Effector memory CD8-positive, alpha-beta T cell (primary cell): ENCODE data around the gene BRD1.

ENCODE experiments used
- ATAC-seq: fragments of 150-1000 bp; cut with Tn5 transposase; replicated peaks from 2 replicates; pipeline ENCODE4 v1.10.0; 2021; ENCODE audit warnings: mild to moderate bottlenecking, moderate library complexity
- DNase-seq, 3 experiments: peaks; one replicate each; pipeline ENCODE4 v3.0.0; 2021
- H3K27ac Mint-ChIP-seq, 2 donors: one replicate each; pipeline ENCODE4 v1.8.0; 2022; ENCODE audit warnings: mild to moderate bottlenecking in 2 of 2, mixed read lengths in 2 of 2, moderate library complexity in 2 of 2
- H3K27me3 Mint-ChIP-seq, 2 donors: one replicate each; pipeline ENCODE4 v1.8.0; 2022; ENCODE audit warnings: mixed read lengths in 2 of 2
- H3K36me3 Mint-ChIP-seq: one replicate; pipeline ENCODE4 v1.8.0; 2022; ENCODE audit warnings: mild to moderate bottlenecking, moderate library complexity, mixed read lengths; ENCODE audit not compliant: insufficient read depth
- H3K4me1 Mint-ChIP-seq, 2 donors: one replicate each; pipeline ENCODE4 v1.8.0; 2022; ENCODE audit warnings: low read depth in 2 of 2, mixed read lengths in 2 of 2
- H3K4me3 Mint-ChIP-seq, 2 donors: one replicate each; pipeline ENCODE4 v1.8.0; 2022; ENCODE audit warnings: mild to moderate bottlenecking in 2 of 2, mixed read lengths in 2 of 2, moderate library complexity in 2 of 2
- H3K9me3 Mint-ChIP-seq, 2 donors: one replicate each; pipeline ENCODE4 v1.8.0; 2022; ENCODE audit warnings: mixed read lengths in 2 of 2

Gene BRD1

DNA sequence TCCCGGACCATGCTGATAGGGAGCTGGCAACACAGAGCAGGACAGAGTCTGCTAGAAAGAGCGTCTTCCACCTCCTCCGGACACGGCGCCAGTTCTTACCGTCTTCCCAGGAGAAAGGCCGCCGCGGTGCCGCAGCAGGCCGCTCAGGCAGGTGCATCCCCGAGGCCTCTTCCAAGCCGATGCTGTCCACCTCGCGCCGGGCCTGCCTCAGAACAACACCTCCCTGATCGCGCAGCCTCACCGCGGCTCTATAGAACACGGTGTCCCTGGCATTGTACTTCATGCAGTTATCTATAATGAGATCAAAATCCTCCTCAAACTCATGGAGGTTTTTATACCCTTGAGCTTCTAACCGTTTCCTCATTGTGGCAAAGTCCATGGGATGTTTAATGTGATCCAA, 30.0 kb downstream of the BRD1 start:
- H3K27me3 Mint-ChIP-seq: no peaks in the 10 kb centered on the region
- H3K36me3 Mint-ChIP-seq: peaks cover 88% of the 10 kb centered on the region
- DNase-seq (no peak), ATAC-seq (no peak)
- H3K9me3 Mint-ChIP-seq: no peaks in the 10 kb centered on the region
- no peak overlapping the region for H3K4me3 Mint-ChIP-seq
- peak overlapping the region in 1 of 2 donors; percentile 58 for H3K27ac Mint-ChIP-seq
- H3K4me1 Mint-ChIP-seq: peaks cover 28 to 39% of the 10 kb centered on the region in 2 donors

GRCh38 chr22:49796596-49797270, 30.9 kb downstream of the BRD1 start:
- peak overlapping the region in 1 of 2 donors; percentile 22 for H3K4me3 Mint-ChIP-seq
- H3K4me1 Mint-ChIP-seq: peaks cover 27 to 36% of the 10 kb centered on the region in 2 donors
- no peaks in the 10 kb centered on the region for H3K9me3 Mint-ChIP-seq
- ATAC-seq (no peak), DNase-seq (no peak)
- H3K27me3 Mint-ChIP-seq: no peaks in the 10 kb centered on the region
- H3K36me3 Mint-ChIP-seq: peaks cover 92% of the 10 kb centered on the region
- peak overlapping the region; percentile 49 to 58 for H3K27ac Mint-ChIP-seq

GRCh38 chr22:49795521-49795920, 32.2 kb downstream of the BRD1 start:
- H3K27me3 Mint-ChIP-seq: no peaks in the 10 kb centered on the region
- H3K27ac Mint-ChIP-seq: peak overlapping the region in 1 of 2 donors; percentile 84
- ATAC-seq (no peak), DNase-seq (no peak)
- peak overlapping the region in 1 of 2 donors; percentile 23 for H3K4me3 Mint-ChIP-seq
- peaks cover 92% of the 10 kb centered on the region for H3K36me3 Mint-ChIP-seq
- H3K9me3 Mint-ChIP-seq: no peaks in the 10 kb centered on the region
- H3K4me1 Mint-ChIP-seq: peaks cover 29 to 39% of the 10 kb centered on the region in 2 donors

DNA sequence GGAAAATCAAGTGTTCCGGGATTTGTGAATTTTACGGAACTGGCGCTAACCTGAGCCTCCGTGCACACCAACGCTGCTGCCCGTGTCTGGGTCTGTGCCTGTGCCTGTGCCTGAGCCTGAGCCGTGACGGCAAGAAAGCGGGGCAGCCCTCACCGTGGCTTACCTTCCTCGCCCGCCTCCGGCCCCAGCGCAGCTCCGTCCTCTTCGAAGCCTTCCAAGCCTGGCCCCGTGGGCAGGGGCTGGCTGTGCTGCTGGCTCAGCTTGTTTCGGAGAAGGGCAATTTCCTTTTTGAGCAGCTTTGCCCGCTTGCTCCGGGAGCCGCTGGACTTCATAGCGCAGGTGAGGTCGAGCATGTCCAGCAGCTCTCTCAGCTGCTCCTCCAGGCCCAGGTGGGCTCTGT, 33.8 kb downstream of the BRD1 start:
- H3K4me3 Mint-ChIP-seq: no peak overlapping the region
- peaks cover 88% of the 10 kb centered on the region for H3K36me3 Mint-ChIP-seq
- no peaks in the 10 kb centered on the region for H3K9me3 Mint-ChIP-seq
- DNase-seq (no peak), ATAC-seq (no peak)
- H3K27ac Mint-ChIP-seq: peak overlapping the region in 1 of 2 donors; percentile 24
- no peaks in the 10 kb centered on the region for H3K27me3 Mint-ChIP-seq
- peaks cover 31 to 47% of the 10 kb centered on the region in 2 donors for H3K4me1 Mint-ChIP-seq

DNA sequence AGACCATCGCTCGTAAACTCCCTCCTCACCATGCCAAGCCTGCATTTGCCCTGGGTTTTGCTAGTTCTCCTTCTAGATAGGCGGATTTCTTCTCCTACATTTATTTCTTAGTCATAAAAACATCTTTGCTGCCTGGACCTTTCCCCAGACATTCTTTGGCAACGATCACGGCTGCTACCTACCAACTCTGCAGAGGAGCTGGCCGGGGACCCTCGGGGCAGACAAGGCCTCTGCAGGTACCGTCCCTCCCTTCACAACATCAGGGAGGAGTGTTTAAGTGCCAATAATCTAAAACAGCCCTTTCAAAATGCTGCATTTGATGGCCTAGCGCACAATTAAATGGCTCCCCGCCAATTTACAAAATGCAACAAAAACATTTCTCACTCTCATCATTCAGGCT, 34.4 kb downstream of the BRD1 start:
- Mint-ChIP-seq H3K4me1 (peaks cover 31 to 50% of the 10 kb centered on the region in 2 donors), H3K4me3 (no peak overlapping the region), H3K27me3 (no peaks in the 10 kb centered on the region), H3K27ac (peak overlapping the region; percentile 24 to 59), H3K9me3 (no peaks in the 10 kb centered on the region), H3K36me3 (peaks cover 89% of the 10 kb centered on the region)
- no peak for DNase-seq
- no peak for ATAC-seq

- ATAC-seq: no peak
- H3K36me3 Mint-ChIP-seq: peaks cover 90% of the 10 kb centered on the region
- H3K27ac Mint-ChIP-seq: peak overlapping the region in 1 of 2 donors; percentile 94
- peaks cover 36 to 54% of the 10 kb centered on the region in 2 donors for H3K4me1 Mint-ChIP-seq
- DNase-seq: no peak
- H3K9me3 Mint-ChIP-seq: no peaks in the 10 kb centered on the region
- peak overlapping the region in 1 of 2 donors; percentile 37 for H3K4me3 Mint-ChIP-seq
- H3K27me3 Mint-ChIP-seq: no peaks in the 10 kb centered on the region
Observed at GRCh38 chr22:49792107-49792506, 35.6 kb downstream of the BRD1 start.

- Mint-ChIP-seq H3K27ac (peak overlapping the region in 1 of 2 donors; percentile 94), H3K4me1 (peaks cover 36 to 54% of the 10 kb centered on the region in 2 donors), H3K9me3 (no peaks in the 10 kb centered on the region), H3K36me3 (peaks cover 94% of the 10 kb centered on the region), H3K4me3 (no peak overlapping the region), H3K27me3 (no peaks in the 10 kb centered on the region)
- no peak for DNase-seq
- ATAC-seq: no peak
Observed at GRCh38 chr22:49791682-49792081, 36.0 kb downstream of the BRD1 start.

- Mint-ChIP-seq H3K36me3 (peaks cover 94% of the 10 kb centered on the region), H3K27me3 (no peaks in the 10 kb centered on the region), H3K4me3 (peak overlapping the region in 1 of 2 donors; percentile 72), H3K4me1 (peaks cover 42 to 49% of the 10 kb centered on the region in 2 donors), H3K9me3 (no peaks in the 10 kb centered on the region), H3K27ac (peak overlapping the region in 1 of 2 donors; percentile 94)
- ATAC-seq (no peak), DNase-seq (no peak)
Observed at GRCh38 chr22:49790912-49791311, 36.8 kb downstream of the BRD1 start.

DNA sequence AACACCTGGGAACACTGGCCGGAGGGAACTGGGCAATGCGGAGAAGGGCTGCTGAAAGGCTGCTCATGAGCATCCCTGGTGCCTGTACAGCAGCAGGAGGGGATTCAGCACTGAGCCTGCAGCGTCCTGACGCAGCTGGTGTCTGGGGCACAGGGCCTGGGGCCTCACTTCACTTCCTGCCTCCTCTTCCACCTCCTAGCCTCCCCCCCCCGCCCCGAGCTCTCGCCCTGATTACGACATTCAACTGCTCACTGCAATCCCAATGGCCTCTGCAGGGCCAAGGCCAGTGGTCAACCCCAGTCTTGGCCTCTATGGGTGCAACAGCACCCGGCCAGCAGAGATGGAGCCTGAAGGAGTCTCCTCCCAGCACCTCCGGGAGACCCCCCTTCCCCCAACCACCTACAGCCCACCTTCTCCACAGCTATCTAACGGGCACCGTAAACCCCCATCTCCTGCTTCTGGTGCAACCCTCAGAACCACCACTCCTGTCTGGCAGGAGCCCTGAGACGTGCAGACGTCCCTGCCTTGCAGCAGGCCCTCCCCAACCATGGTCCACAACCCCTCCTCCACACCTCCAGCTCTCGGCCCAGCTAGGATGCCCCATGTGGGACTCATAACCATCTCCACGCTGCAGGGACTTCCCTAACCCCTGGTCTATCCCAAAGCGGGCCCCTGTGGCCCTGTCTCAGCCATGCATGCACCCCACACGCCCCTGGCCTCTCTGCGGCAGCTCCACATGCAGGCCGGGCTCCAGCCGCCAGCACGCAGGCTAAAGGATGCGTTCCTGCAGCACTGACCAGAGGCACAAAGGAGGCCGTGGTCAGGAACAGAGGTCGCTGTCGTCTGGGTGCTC, 38.2 kb downstream of the BRD1 start:
- H3K27ac Mint-ChIP-seq: peak overlapping the region; percentile 81 to 94
- peaks cover 92% of the 10 kb centered on the region for H3K36me3 Mint-ChIP-seq
- peak overlapping the region; percentile 59 to 72 for H3K4me3 Mint-ChIP-seq
- ATAC-seq (peak; percentile 54), DNase-seq (peak in 2 of 3 experiments; percentile 24 to 32)
- H3K9me3 Mint-ChIP-seq: no peaks in the 10 kb centered on the region
- H3K27me3 Mint-ChIP-seq: no peaks in the 10 kb centered on the region
- peaks cover 41 to 42% of the 10 kb centered on the region in 2 donors for H3K4me1 Mint-ChIP-seq

DNA sequence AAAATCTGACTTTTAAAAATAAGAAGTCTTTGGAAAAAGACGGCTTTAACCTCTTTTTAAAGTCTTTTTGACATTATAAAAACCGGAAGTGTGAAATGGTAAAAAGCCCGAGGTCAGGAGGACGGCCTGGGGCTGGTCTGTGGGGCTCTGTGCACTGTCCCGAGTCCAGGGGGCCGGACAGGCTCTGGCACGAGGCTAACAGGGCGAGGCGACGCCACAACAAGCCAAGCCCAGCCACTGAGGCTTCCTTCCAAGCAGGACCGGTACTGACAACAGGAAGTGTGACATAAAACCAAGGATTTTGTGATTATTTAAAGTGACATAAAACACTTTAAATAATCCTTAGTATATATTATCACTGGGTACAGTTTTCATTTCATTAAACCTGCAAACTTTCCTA, 39.2 kb downstream of the BRD1 start:
- peak overlapping the region; percentile 81 to 94 for H3K27ac Mint-ChIP-seq
- peak overlapping the region; percentile 58 to 72 for H3K4me3 Mint-ChIP-seq
- H3K9me3 Mint-ChIP-seq: no peaks in the 10 kb centered on the region
- peaks cover 43 to 49% of the 10 kb centered on the region in 2 donors for H3K4me1 Mint-ChIP-seq
- ATAC-seq (no peak), DNase-seq (no peak)
- peaks cover 92% of the 10 kb centered on the region for H3K36me3 Mint-ChIP-seq
- no peaks in the 10 kb centered on the region for H3K27me3 Mint-ChIP-seq

GRCh38 chr22:49787861-49788260, 39.8 kb downstream of the BRD1 start:
- DNase-seq (no peak), ATAC-seq (no peak)
- Mint-ChIP-seq H3K27ac (peak overlapping the region; percentile 81 to 94), H3K4me1 (peaks cover 40 to 54% of the 10 kb centered on the region in 2 donors), H3K27me3 (no peaks in the 10 kb centered on the region), H3K4me3 (peak overlapping the region; percentile 58 to 72), H3K36me3 (peaks cover 91% of the 10 kb centered on the region), H3K9me3 (no peaks in the 10 kb centered on the region)

DNA sequence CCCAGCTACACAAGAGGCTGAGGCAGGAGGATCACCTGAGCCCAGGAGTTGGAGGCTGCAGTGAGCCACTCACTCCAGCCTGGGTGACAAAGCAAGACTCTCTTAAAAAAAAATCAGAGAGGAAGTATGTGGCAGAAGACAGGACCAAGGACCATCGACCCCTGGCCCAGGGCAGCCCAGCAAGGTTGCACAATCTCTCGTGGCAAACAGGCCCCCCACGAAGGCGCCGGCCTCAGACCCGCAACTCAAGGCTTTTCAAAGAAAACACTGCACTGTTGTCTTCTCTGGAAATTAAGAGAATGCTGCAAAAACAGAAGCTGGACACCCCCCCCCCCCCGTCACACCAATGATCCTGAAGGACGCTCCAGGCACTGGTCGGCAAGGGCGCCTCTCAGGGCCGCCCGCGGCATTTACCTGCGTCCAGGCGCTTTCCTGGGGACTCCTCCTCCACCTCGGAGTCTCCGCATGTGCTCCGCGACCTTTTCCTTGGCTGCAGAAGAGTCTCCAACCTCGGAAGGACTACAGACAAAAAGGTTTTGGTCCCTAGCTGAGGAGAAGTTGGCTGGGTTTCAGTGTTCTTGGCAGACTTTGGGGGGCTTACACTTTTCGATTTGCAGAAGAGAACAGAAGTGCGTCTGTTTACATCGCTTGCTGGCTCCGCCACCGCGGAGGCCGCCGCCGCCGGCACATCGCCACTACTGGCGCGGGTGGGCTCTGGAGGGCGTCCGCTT, 40.5 kb downstream of the BRD1 start:
- H3K4me3 Mint-ChIP-seq: no peak overlapping the region
- ATAC-seq: no peak
- no peaks in the 10 kb centered on the region for H3K27me3 Mint-ChIP-seq
- DNase-seq: no peak
- peak overlapping the region in 1 of 2 donors; percentile 87 for H3K27ac Mint-ChIP-seq
- H3K36me3 Mint-ChIP-seq: peaks cover 86% of the 10 kb centered on the region
- H3K9me3 Mint-ChIP-seq: no peaks in the 10 kb centered on the region
- peaks cover 36 to 54% of the 10 kb centered on the region in 2 donors for H3K4me1 Mint-ChIP-seq

GRCh38 chr22:49785841-49786471, 41.7 kb downstream of the BRD1 start:
- H3K27ac Mint-ChIP-seq: peak overlapping the region in 1 of 2 donors; percentile 87
- DNase-seq (no peak), ATAC-seq (no peak)
- peaks cover 30 to 50% of the 10 kb centered on the region in 2 donors for H3K4me1 Mint-ChIP-seq
- peaks cover 86% of the 10 kb centered on the region for H3K36me3 Mint-ChIP-seq
- peak overlapping the region in 1 of 2 donors; percentile 62 for H3K4me3 Mint-ChIP-seq
- no peaks in the 10 kb centered on the region for H3K27me3 Mint-ChIP-seq
- no peaks in the 10 kb centered on the region for H3K9me3 Mint-ChIP-seq
